Measurements from ENCODE around the gene PSMG3.
A peak's percentile ranks its signal among the peaks of the same experiment; 100 is the strongest.

The PSMG3 gene

DNA sequence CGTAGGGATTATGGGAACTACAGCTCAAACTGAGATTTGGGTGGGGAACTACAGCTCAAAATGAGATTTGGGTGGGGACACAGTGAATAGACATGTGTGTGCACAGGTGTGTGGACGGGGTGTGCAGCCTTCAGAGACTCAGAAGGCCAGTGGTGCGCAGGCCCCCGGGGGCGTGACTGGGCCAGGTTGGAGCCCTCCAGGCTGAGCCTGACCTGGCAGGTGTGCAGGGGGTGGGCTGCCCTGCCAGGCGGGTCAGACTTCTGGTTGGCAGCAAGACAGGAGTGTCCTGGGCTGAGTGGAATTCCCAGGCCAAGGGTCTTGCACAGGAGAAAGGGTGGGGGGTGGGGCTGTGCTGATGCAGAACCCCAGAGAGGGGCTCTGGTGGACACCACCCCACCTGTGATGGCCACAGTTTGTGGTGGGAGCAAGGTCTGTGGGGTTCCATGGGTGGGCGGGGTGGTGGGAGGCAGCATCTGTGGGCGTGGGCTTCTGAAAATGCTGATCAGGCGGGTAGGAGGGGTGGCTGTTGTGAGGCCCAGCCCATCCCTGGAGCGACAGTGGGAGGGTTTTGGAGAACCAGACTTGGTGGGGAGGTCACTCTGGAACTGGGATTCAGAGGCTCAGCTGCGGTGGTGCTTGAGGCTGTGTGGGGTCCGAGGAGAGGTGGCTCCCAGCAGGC, 29.3 kb upstream of the PSMG3 start:
- Mint-ChIP-seq H3K4me1 (peaks cover 13% of the 10 kb centered on the region), H3K27me3 (ENCODE audit: low read depth, poor library complexity) (peaks cover 9% of the 10 kb centered on the region), H3K27ac (no peak overlapping the region), H3K36me3 (ENCODE audit: low read depth) (no peaks in the 10 kb centered on the region), H3K9me3 (no peaks in the 10 kb centered on the region), H3K4me3 (no peak overlapping the region)
- no peak for DNase-seq
- no peak for TF ChIP-seq CTCF (IDR thresholded peaks at IDR 0.05)

GRCh38 chr7:1598286-1598685, 28.5 kb upstream of the PSMG3 start:
- no peaks in the 10 kb centered on the region for H3K9me3 Mint-ChIP-seq
- H3K36me3 Mint-ChIP-seq (ENCODE audit: low read depth): no peaks in the 10 kb centered on the region
- TF ChIP-seq CTCF (IDR thresholded peaks at IDR 0.05): no peak
- peaks cover 10% of the 10 kb centered on the region for H3K27me3 Mint-ChIP-seq (ENCODE audit: low read depth, poor library complexity)
- no peak for DNase-seq
- no peak overlapping the region for H3K4me3 Mint-ChIP-seq
- peaks cover 10% of the 10 kb centered on the region for H3K4me1 Mint-ChIP-seq
- no peak overlapping the region for H3K27ac Mint-ChIP-seq

DNA sequence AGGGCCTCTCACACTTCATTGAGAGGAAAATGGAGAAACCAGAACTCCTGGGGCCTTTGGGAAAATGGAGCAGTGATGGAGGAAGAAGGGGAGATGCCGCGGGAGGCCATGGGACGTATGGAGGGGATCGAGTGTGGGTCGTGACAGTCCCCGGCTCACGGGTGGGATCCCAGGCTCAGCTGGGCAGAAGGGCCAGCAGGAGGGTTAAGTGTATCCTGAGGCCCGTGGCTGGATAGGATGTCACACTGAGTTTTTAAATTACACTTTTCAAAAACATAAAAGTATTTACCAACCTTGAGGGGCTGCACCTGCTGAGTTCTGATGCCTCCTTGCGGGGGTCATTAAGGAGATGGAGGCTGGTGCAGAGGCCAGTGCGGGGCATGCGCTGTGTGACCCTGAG, 28.0 kb upstream of the PSMG3 start:
- no peak overlapping the region for H3K27ac Mint-ChIP-seq

DNA sequence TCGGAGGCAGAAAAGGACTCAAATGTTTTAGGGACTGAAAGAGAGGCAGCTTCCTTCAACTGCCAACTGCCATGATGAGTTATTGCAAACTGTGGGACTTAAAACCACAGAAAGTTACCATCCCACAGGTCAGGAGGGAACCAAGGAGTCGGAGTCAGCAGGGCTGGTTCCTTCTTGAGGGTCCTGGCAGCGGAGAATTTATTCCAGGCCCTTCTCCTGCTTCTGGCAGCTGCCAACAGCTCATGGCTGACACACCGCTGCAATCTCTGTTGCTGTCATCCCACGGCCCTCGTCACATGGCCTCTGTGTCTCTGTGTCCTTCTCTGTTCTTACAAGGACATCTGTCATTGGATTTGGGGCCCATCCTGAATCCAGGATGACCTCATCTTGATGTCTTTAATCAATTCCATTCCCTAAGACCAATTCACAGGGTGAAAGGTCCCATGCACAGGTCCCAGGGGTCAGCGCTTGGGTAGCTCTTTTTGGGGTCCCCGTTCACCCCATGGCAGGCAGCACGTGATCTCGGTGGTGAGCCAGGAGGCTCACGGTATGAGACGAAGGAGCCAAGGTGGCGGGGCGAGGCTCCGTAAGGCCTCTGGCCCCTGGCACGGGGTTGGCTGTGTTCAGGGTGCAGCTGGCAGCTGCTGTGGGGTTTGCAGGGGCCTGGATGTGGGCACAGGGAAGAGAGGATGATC, 27.4 kb upstream of the PSMG3 start:
- H3K27me3 Mint-ChIP-seq (ENCODE audit: low read depth, poor library complexity): peaks cover 13% of the 10 kb centered on the region
- H3K36me3 Mint-ChIP-seq (ENCODE audit: low read depth): no peaks in the 10 kb centered on the region
- peaks cover 15% of the 10 kb centered on the region for H3K4me1 Mint-ChIP-seq
- DNase-seq: no peak
- H3K27ac Mint-ChIP-seq: no peak overlapping the region
- no peak for TF ChIP-seq CTCF (IDR thresholded peaks at IDR 0.05)
- H3K9me3 Mint-ChIP-seq: no peaks in the 10 kb centered on the region
- no peak overlapping the region for H3K4me3 Mint-ChIP-seq

More for the DNA sequence above, 28.0 kb upstream of the PSMG3 start:
- TF ChIP-seq CTCF (IDR thresholded peaks at IDR 0.05): no peak
- H3K4me3 Mint-ChIP-seq: no peak overlapping the region
- H3K9me3 Mint-ChIP-seq: no peaks in the 10 kb centered on the region
- DNase-seq: no peak
- peaks cover 13% of the 10 kb centered on the region for H3K27me3 Mint-ChIP-seq (ENCODE audit: low read depth, poor library complexity)
- peaks cover 11% of the 10 kb centered on the region for H3K4me1 Mint-ChIP-seq
- H3K36me3 Mint-ChIP-seq (ENCODE audit: low read depth): no peaks in the 10 kb centered on the region

- H3K36me3 Mint-ChIP-seq (ENCODE audit: low read depth): no peaks in the 10 kb centered on the region
- H3K27ac Mint-ChIP-seq: peak overlapping the region; percentile 61
- no peak for DNase-seq
- peaks cover 14% of the 10 kb centered on the region for H3K27me3 Mint-ChIP-seq (ENCODE audit: low read depth, poor library complexity)
- H3K4me3 Mint-ChIP-seq: no peak overlapping the region
- H3K9me3 Mint-ChIP-seq: no peaks in the 10 kb centered on the region
- H3K4me1 Mint-ChIP-seq: peaks cover 20% of the 10 kb centered on the region
- no peak for TF ChIP-seq CTCF (IDR thresholded peaks at IDR 0.05)
Observed at GRCh38 chr7:1596181-1597043, 26.6 kb upstream of the PSMG3 start.

Measured in nephron progenitor cell (in vitro differentiated cells).